GM19238 (cell line): ENCODE results near the gene KRTAP10-3.
"Not testable (repeated sequence)": the region's sequence is repeated elsewhere in the genome, so short reads cannot be mapped to it uniquely, and the experiment has no call there.

Experiments
- DNase-seq: peaks from one replicate; pipeline ENCODE4 v3.0.0; 2011; ENCODE audit warnings: low spot score; ENCODE audit not compliant: insufficient read length

The KRTAP10-3 gene

GRCh38 chr21:44590311-44590721, 31.7 kb upstream of the KRTAP10-3 start:
- DNase-seq: no peak

GRCh38 chr21:44589586-44590305, 31.2 kb upstream of the KRTAP10-3 start:
- no peak for DNase-seq

GRCh38 chr21:44589094-44589493, 30.5 kb upstream of the KRTAP10-3 start:
- DNase-seq: no peak

- no peak for DNase-seq
Measured at GRCh38 chr21:44585892-44586291, 27.3 kb upstream of the KRTAP10-3 start.

- no peak for DNase-seq
Measured at GRCh38 chr21:44583800-44584147, 25.2 kb upstream of the KRTAP10-3 start.

- no peak for DNase-seq
Measured at GRCh38 chr21:44583089-44583799, 24.6 kb upstream of the KRTAP10-3 start.

GRCh38 chr21:44582055-44582454, 23.5 kb upstream of the KRTAP10-3 start:
- DNase-seq: no peak

GRCh38 chr21:44581158-44581557, 22.6 kb upstream of the KRTAP10-3 start:
- no peak for DNase-seq

GRCh38 chr21:44580231-44580821, 21.7 kb upstream of the KRTAP10-3 start, which contains the start of gene KRTAP10-5:
TSS of gene KRTAP10-5 (minus strand) at chr21:44580604. CDS start at chr21:44580578, 26 bp downstream.
- DNase-seq: not testable (repeated sequence)

GRCh38 chr21:44579833-44580144, 21.2 kb upstream of the KRTAP10-3 start:
- no peak for DNase-seq

- no peak for DNase-seq
Measured at GRCh38 chr21:44579056-44579832, 20.6 kb upstream of the KRTAP10-3 start.

GRCh38 chr21:44578371-44579055, 19.9 kb upstream of the KRTAP10-3 start:
- no peak for DNase-seq

GRCh38 chr21:44576025-44576420, 17.4 kb upstream of the KRTAP10-3 start:
- DNase-seq: no peak

GRCh38 chr21:44575307-44576024, 16.9 kb upstream of the KRTAP10-3 start:
- DNase-seq: no peak

- DNase-seq: no peak
Measured at GRCh38 chr21:44574457-44575306, 16.1 kb upstream of the KRTAP10-3 start.

- not testable (repeated sequence) for DNase-seq
Measured at GRCh38 chr21:44573630-44574456, 15.2 kb upstream of the KRTAP10-3 start, which contains the start of gene KRTAP10-4. TSS of gene KRTAP10-4 (plus strand) at chr21:44573729. CDS start at chr21:44573759, 30 bp downstream.

- no peak for DNase-seq
Measured at GRCh38 chr21:44572959-44573583, 14.5 kb upstream of the KRTAP10-3 start.
